ENCODE data around the gene VTI1A.

- TF ChIP-seq HES4 (CRISPR knock-in tag; IDR thresholded peaks at IDR 0.05; ENCODE audit: borderline replicate concordance) (no peak), ZNF274 (CRISPR knock-in tag; IDR thresholded peaks at IDR 0.05) (no peak)
Observed at GRCh38 chr10:112775381-112775780, 328.4 kb downstream of the VTI1A start.

All from HepG2 (cell line).